ENCODE measurements around the gene TYK2. TPM values are rescaled to one million over a fixed set of nuclear protein-coding genes. Genes with fewer than 3 reads are reported as not detected.

Gene TYK2
- total and polyA plus RNA-seq, 9 of the 15 experiments (the other 6 are each of a cell fraction or from before 2014, with no cell fraction given): 15.0 to 182 (median 85.9) TPM

DNA sequence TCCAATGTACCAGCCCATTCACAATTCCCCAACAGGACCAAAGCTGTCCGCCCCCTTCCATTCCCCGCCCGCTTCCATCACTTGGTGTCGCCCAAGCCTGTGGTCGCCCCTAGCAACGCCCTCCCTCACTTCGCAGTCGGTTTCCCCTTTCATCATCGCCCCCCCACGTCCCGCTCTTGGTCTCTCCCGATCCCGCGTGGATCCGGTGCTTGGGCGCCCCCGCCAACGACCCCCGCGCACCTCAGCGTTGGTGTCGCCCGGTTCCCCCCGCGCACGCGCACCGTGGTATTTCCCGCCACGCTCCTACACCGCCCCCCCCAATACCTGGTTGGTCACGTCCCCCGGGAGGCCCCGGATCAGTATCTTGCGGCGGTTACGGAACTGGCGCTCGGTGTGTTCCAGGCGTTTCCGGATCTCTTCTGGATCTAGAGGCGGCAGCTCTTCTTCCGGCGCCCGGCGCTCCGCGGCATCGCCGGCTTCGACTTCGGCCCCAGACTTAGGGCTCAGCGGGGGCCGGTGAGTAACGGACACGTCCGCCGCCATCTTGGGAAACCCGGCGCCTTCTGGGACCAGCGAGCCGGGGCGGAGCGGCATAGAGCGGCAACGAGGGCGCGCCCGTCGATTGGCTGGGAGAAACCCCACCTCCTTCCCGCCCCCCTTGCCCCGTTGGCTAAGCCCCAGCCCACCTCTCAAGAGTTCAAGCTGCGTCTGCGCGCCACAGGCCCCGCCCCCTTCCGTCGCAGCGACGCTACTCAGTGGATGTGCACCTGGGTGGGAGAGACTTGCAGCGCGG lies 47.2 kb downstream of the TYK2 start, which contains the start of gene RAVER1 (continued):
- TF ChIP-seq NCOA1 (IDR thresholded peaks at IDR 0.05; ENCODE audit: low read depth): no peak
- no peak for TF ChIP-seq FUS (optimal IDR thresholded peaks at IDR 0.05; ENCODE audit: low read depth, low read length)
- TF ChIP-seq, protein P1, sequence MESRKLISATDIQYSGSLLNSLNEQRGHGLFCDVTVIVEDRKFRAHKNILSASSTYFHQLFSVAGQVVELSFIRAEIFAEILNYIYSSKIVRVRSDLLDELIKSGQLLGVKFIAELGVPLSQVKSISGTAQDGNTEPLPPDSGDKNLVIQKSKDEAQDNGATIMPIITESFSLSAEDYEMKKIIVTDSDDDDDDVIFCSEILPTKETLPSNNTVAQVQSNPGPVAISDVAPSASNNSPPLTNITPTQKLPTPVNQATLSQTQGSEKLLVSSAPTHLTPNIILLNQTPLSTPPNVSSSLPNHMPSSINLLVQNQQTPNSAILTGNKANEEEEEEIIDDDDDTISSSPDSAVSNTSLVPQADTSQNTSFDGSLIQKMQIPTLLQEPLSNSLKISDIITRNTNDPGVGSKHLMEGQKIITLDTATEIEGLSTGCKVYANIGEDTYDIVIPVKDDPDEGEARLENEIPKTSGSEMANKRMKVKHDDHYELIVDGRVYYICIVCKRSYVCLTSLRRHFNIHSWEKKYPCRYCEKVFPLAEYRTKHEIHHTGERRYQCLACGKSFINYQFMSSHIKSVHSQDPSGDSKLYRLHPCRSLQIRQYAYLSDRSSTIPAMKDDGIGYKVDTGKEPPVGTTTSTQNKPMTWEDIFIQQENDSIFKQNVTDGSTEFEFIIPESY (CRISPR knock-in tag; IDR thresholded peaks at IDR 0.05): peak; percentile 82
- TF ChIP-seq HEY1 (CRISPR knock-in tag; IDR thresholded peaks at IDR 0.05; ENCODE audit: borderline replicate concordance): no peak
- no peak for TF ChIP-seq MCM5 (IDR thresholded peaks at IDR 0.05; ENCODE audit: low read depth)
- no peak for TF ChIP-seq GABPB2 (CRISPR knock-in tag; conservative IDR thresholded peaks at IDR 0.05)
- TF ChIP-seq, protein P2, sequence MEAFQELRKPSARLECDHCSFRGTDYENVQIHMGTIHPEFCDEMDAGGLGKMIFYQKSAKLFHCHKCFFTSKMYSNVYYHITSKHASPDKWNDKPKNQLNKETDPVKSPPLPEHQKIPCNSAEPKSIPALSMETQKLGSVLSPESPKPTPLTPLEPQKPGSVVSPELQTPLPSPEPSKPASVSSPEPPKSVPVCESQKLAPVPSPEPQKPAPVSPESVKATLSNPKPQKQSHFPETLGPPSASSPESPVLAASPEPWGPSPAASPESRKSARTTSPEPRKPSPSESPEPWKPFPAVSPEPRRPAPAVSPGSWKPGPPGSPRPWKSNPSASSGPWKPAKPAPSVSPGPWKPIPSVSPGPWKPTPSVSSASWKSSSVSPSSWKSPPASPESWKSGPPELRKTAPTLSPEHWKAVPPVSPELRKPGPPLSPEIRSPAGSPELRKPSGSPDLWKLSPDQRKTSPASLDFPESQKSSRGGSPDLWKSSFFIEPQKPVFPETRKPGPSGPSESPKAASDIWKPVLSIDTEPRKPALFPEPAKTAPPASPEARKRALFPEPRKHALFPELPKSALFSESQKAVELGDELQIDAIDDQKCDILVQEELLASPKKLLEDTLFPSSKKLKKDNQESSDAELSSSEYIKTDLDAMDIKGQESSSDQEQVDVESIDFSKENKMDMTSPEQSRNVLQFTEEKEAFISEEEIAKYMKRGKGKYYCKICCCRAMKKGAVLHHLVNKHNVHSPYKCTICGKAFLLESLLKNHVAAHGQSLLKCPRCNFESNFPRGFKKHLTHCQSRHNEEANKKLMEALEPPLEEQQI (IDR thresholded peaks at IDR 0.05): no peak
- TF ChIP-seq POU5F1 (IDR thresholded peaks at IDR 0.05; ENCODE audit: borderline replicate concordance, low read depth, low read length, partially characterized antibody): no peak
- TF ChIP-seq, protein P3, sequence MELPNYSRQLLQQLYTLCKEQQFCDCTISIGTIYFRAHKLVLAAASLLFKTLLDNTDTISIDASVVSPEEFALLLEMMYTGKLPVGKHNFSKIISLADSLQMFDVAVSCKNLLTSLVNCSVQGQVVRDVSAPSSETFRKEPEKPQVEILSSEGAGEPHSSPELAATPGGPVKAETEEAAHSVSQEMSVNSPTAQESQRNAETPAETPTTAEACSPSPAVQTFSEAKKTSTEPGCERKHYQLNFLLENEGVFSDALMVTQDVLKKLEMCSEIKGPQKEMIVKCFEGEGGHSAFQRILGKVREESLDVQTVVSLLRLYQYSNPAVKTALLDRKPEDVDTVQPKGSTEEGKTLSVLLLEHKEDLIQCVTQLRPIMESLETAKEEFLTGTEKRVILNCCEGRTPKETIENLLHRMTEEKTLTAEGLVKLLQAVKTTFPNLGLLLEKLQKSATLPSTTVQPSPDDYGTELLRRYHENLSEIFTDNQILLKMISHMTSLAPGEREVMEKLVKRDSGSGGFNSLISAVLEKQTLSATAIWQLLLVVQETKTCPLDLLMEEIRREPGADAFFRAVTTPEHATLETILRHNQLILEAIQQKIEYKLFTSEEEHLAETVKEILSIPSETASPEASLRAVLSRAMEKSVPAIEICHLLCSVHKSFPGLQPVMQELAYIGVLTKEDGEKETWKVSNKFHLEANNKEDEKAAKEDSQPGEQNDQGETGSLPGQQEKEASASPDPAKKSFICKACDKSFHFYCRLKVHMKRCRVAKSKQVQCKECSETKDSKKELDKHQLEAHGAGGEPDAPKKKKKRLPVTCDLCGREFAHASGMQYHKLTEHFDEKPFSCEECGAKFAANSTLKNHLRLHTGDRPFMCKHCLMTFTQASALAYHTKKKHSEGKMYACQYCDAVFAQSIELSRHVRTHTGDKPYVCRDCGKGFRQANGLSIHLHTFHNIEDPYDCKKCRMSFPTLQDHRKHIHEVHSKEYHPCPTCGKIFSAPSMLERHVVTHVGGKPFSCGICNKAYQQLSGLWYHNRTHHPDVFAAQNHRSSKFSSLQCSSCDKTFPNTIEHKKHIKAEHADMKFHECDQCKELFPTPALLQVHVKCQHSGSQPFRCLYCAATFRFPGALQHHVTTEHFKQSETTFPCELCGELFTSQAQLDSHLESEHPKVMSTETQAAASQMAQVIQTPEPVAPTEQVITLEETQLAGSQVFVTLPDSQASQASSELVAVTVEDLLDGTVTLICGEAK (IDR thresholded peaks at IDR 0.05): 0 out of 2 replicates have a peak, but pooled peaks have one; percentile 51
- TF ChIP-seq, protein P3 (CRISPR knock-in tag; IDR thresholded peaks at IDR 0.05): no peak
- TF ChIP-seq NFYB (IDR thresholded peaks at IDR 0.05; ENCODE audit: extremely low read depth, insufficient read length): no peak
- no peak for TF ChIP-seq U2AF2 (optimal IDR thresholded peaks at IDR 0.05; ENCODE audit: low read depth, low read length)

Data from K562 (cell line).